Measurements from ENCODE around the gene KIF20A. TPM values are rescaled to one million over a fixed set of nuclear protein-coding genes. Genes with fewer than 3 reads are reported as not detected.
A peak's percentile ranks its signal among the peaks of the same experiment; 100 is the strongest.

Gene KIF20A
- total and polyA plus RNA-seq, 12 donors, result 0.12 to 9.3 (median 0.49) TPM; not detected in 2

DNA sequence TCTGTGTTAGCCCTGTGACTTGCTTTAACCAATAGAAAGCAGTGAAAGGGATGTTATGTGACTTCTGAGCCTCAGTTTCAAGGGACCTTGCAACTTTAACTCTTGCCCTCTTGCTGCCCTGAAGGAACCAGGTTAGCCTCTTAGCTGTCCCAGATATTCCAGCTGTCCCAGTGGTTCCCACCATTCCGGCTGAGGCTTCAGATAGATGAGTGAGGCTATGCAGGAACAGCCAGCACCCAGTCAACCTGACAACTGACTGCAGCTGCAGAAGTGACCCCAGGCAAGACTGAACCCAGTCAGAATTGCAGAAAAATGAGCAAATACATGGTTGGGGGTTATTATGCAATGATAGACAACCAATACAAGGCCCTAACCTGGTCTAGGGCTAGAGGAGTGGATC lies 44.6 kb downstream of the KIF20A start:
- no peak overlapping the region for H3K4me3 ChIP-seq
- WGBS, 2 donors, result 91 to 96% methylated on average over 1 of the region's 1 CpG
- intact Hi-C loops (cut with DNase I), result loop anchor here (2.0 to 10.0 kb wide), 5 partner anchors 59 to 131 kb away; partner anchors contain the start of gene KDM3B (in 1 of the 10)
- H3K4me1 ChIP-seq, result peaks cover 0 to 8% (median 0%) of the 10 kb centered on the region in 9 donors
- H3K27me3 ChIP-seq, result peaks cover 0 to 3% (median 0%) of the 10 kb centered on the region in 7 donors
- no peaks in the 10 kb centered on the region for H3K36me3 ChIP-seq
- DNase-seq (no peak), ATAC-seq (no peak)
- H3K9me3 ChIP-seq, result peaks cover 0 to 19% (median 0%) of the 10 kb centered on the region in 11 donors
- TF ChIP-seq, protein P1, sequence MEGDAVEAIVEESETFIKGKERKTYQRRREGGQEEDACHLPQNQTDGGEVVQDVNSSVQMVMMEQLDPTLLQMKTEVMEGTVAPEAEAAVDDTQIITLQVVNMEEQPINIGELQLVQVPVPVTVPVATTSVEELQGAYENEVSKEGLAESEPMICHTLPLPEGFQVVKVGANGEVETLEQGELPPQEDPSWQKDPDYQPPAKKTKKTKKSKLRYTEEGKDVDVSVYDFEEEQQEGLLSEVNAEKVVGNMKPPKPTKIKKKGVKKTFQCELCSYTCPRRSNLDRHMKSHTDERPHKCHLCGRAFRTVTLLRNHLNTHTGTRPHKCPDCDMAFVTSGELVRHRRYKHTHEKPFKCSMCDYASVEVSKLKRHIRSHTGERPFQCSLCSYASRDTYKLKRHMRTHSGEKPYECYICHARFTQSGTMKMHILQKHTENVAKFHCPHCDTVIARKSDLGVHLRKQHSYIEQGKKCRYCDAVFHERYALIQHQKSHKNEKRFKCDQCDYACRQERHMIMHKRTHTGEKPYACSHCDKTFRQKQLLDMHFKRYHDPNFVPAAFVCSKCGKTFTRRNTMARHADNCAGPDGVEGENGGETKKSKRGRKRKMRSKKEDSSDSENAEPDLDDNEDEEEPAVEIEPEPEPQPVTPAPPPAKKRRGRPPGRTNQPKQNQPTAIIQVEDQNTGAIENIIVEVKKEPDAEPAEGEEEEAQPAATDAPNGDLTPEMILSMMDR (IDR thresholded peaks at IDR 0.05), result no peak
- no peak overlapping the region for H3K27ac ChIP-seq

DNA sequence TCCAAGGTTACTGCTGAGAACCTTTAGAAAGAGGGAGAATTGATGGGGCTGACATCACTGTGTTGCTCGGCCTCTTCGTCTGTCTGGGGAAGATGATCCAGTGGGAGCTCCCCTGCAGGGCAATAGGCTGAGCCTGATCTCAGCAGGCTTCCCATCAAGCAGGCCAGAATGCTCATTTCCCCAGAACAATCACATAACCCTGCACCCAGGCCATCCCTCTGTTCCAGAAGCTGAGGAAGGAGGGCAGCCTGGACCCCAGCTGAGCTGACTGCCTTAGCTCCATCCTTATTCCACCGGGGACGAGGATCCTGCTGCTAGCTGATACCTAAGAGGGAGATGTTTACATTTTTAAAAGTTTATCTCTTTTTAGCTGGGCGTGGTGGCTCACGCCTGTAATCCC lies 45.8 kb downstream of the KIF20A start:
- H3K4me3 ChIP-seq, result no peak overlapping the region
- H3K27me3 ChIP-seq, result peaks cover 0 to 3% (median 0%) of the 10 kb centered on the region in 7 donors
- H3K27ac ChIP-seq, result no peak overlapping the region
- intact Hi-C loops (cut with DNase I), result loop anchor here in 5 of 10 donors (5.0 to 10.0 kb wide), 4 partner anchors 58 to 130 kb away; partner anchors contain the start of gene KDM3B (in 1 of the 5)
- peaks cover 0 to 9% (median 1%) of the 10 kb centered on the region in 9 donors for H3K4me1 ChIP-seq
- H3K9me3 ChIP-seq, result peaks cover 0 to 19% (median 0%) of the 10 kb centered on the region in 11 donors
- TF ChIP-seq, protein P1 (IDR thresholded peaks at IDR 0.05), result no peak
- no peak for ATAC-seq
- WGBS, 2 donors, result 74 to 82% methylated on average over 6 of the region's 6 CpGs
- H3K36me3 ChIP-seq, result no peaks in the 10 kb centered on the region
- DNase-seq, result no peak

DNA sequence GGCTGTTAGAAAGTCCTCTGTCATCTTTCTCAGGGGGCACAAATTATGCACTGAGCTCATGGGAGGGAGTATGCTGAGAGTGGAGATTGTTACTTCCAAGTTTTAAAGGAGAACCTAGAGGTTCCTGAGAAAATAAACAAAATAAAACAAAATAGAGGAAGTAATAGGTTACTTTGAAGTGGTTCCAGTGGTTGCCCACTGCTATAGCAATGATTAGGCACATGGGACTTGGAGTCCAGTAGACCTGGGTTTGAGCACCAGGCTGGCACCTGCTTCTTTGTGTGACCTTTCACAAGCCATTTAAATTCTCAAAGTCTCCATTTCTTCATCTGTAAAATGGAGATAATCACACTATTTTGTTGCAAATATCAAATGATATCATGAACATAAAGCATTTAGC lies 48.0 kb downstream of the KIF20A start:
- Histone ChIP-seq H3K36me3 (no peaks in the 10 kb centered on the region), H3K4me3 (no peak overlapping the region), H3K9me3 (peaks cover 0 to 19% (median 0%) of the 10 kb centered on the region in 11 donors), H3K27me3 (no peaks in the 10 kb centered on the region), H3K4me1 (peaks cover 0 to 27% (median 14%) of the 10 kb centered on the region in 9 donors), H3K27ac (no peak overlapping the region)
- DNase-seq, result no peak
- intact Hi-C loops (cut with DNase I), result loop anchor here in 2 of 10 donors (10.0 kb wide), 2 partner anchors 58 to 128 kb away; partner anchors contain the start of gene KDM3B (in 1 of the 2)
- TF ChIP-seq, protein P1 (IDR thresholded peaks at IDR 0.05), result no peak
- ATAC-seq, result no peak

DNA sequence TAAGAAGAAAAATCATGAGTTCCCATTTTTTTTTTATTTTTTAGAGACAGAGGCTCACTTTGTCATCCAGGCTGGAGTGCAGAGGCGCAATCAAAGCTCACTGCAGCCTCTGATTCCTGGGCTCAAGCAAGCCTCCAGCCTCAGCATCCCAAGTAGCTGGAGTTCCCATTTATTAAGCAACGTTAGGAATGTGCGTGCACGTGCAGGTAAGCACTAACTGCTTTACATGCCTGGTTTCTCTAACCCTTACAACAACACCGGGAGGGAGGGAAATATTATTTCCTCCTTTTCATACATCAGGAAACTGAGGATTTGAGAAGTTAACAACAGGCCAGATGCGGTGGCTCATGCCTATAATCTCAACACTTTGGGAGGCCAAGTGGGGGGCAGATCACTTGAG lies 50.5 kb downstream of the KIF20A start:
- Histone ChIP-seq H3K27ac (peak overlapping the region in 4 of 10 donors; percentile 33 to 76 (median 72)), H3K36me3 (no peaks in the 10 kb centered on the region), H3K27me3 (no peaks in the 10 kb centered on the region), H3K4me1 (peaks cover 0 to 19% (median 14%) of the 10 kb centered on the region in 9 donors), H3K4me3 (no peak overlapping the region), H3K9me3 (peaks cover 0 to 19% (median 0%) of the 10 kb centered on the region in 11 donors)
- 64 to 72% methylated on average over 6 of the region's 6 CpGs for WGBS, 2 donors
- intact Hi-C loops (cut with DNase I), result loop anchor here in 2 of 10 donors (10.0 kb wide), 2 partner anchors 55 to 125 kb away; partner anchors contain the start of gene KDM3B (in 1 of the 2)
- DNase-seq (no peak), ATAC-seq (no peak)
- TF ChIP-seq, protein P1 (IDR thresholded peaks at IDR 0.05), result no peak
